ENCODE data around the gene C2orf76. TPM values are rescaled to one million over a fixed set of nuclear protein-coding genes. Genes with fewer than 3 reads are reported as not detected.
A peak's percentile ranks its signal among the peaks of the same experiment; 100 is the strongest.

Gene C2orf76
- total RNA-seq, 2 donors from 2014 or later, result 10.7 to 10.9 TPM

GRCh38 chr2:119354860-119355259, 11.8 kb downstream of the C2orf76 start:
- TF ChIP-seq, protein P1, sequence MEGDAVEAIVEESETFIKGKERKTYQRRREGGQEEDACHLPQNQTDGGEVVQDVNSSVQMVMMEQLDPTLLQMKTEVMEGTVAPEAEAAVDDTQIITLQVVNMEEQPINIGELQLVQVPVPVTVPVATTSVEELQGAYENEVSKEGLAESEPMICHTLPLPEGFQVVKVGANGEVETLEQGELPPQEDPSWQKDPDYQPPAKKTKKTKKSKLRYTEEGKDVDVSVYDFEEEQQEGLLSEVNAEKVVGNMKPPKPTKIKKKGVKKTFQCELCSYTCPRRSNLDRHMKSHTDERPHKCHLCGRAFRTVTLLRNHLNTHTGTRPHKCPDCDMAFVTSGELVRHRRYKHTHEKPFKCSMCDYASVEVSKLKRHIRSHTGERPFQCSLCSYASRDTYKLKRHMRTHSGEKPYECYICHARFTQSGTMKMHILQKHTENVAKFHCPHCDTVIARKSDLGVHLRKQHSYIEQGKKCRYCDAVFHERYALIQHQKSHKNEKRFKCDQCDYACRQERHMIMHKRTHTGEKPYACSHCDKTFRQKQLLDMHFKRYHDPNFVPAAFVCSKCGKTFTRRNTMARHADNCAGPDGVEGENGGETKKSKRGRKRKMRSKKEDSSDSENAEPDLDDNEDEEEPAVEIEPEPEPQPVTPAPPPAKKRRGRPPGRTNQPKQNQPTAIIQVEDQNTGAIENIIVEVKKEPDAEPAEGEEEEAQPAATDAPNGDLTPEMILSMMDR (conservative IDR thresholded peaks at IDR 0.05), result no peak
- Mint-ChIP-seq H3K27me3 (ENCODE audit: insufficient read depth) (no peaks in the 10 kb centered on the region), H3K27ac (no peak overlapping the region), H3K9me3 (peaks cover 4% of the 10 kb centered on the region), H3K36me3 (ENCODE audit: low read depth) (peaks cover 3% of the 10 kb centered on the region), H3K4me3 (no peak overlapping the region), H3K4me1 (peaks cover 9% of the 10 kb centered on the region)
- no peak overlapping the region for H3K9ac ChIP-seq (ENCODE audit: extremely low read depth, low read length, poor library complexity, severe bottlenecking)
- no peaks in the 10 kb centered on the region for H3K27me3 ChIP-seq (ENCODE audit: control insufficient read depth, insufficient read depth, low read length, poor library complexity, severe bottlenecking)
- no peaks in the 10 kb centered on the region for H3K4me1 ChIP-seq (ENCODE audit: control insufficient read depth, insufficient read depth, low read length)
- no peak for DNase-seq
- H3K36me3 ChIP-seq (ENCODE audit: control insufficient read depth, insufficient read depth, low read length), result no peaks in the 10 kb centered on the region
- WGBS, 2 experiments (ENCODE audit: insufficient coverage in 1 of 2, insufficient read length in 1 of 2), result 73 to 88% methylated on average over 1 of the region's 1 CpG
- H3K9me3 ChIP-seq (ENCODE audit: control insufficient read depth, low read length), result no peaks in the 10 kb centered on the region
- no peak overlapping the region for H3K4me3 ChIP-seq (ENCODE audit: low read length)
- no peak overlapping the region for H3K27ac ChIP-seq (ENCODE audit: low read depth, low read length)

- Mint-ChIP-seq H3K9me3 (peaks cover 4% of the 10 kb centered on the region), H3K4me1 (peaks cover 15% of the 10 kb centered on the region)
- H3K9ac ChIP-seq (ENCODE audit: extremely low read depth, low read length, poor library complexity, severe bottlenecking), result no peak overlapping the region
Observed at GRCh38 chr2:119352357-119352756, 14.3 kb downstream of the C2orf76 start.

GRCh38 chr2:119350311-119350998, 16.2 kb downstream of the C2orf76 start:
- peaks cover 4% of the 10 kb centered on the region for H3K9me3 ChIP-seq (ENCODE audit: control insufficient read depth, low read length)
- Mint-ChIP-seq H3K27ac (no peak overlapping the region), H3K4me3 (no peak overlapping the region), H3K36me3 (ENCODE audit: low read depth) (no peaks in the 10 kb centered on the region), H3K9me3 (peaks cover under 1% of the 10 kb centered on the region), H3K4me1 (peaks cover 15% of the 10 kb centered on the region), H3K27me3 (ENCODE audit: insufficient read depth) (no peaks in the 10 kb centered on the region)
- DNase-seq, result peak; percentile 72
- no peaks in the 10 kb centered on the region for H3K27me3 ChIP-seq (ENCODE audit: control insufficient read depth, insufficient read depth, low read length, poor library complexity, severe bottlenecking)
- no peak overlapping the region for H3K4me3 ChIP-seq (ENCODE audit: low read length)
- H3K9ac ChIP-seq (ENCODE audit: extremely low read depth, low read length, poor library complexity, severe bottlenecking), result no peak overlapping the region
- TF ChIP-seq, protein P1 (conservative IDR thresholded peaks at IDR 0.05), result peak; percentile 65
- H3K27ac ChIP-seq (ENCODE audit: low read depth, low read length), result no peak overlapping the region
- no peaks in the 10 kb centered on the region for H3K4me1 ChIP-seq (ENCODE audit: control insufficient read depth, insufficient read depth, low read length)
- WGBS, 2 experiments (ENCODE audit: insufficient coverage in 1 of 2, insufficient read length in 1 of 2), result 79 to 80% methylated on average over 1 to 4 of the region's 4 CpGs
- H3K36me3 ChIP-seq (ENCODE audit: control insufficient read depth, insufficient read depth, low read length), result no peaks in the 10 kb centered on the region

More at GRCh38 chr2:119352357-119352756, 14.3 kb downstream of the C2orf76 start:
- Histone ChIP-seq H3K9me3 (ENCODE audit: control insufficient read depth, low read length) (no peaks in the 10 kb centered on the region), H3K4me1 (ENCODE audit: control insufficient read depth, insufficient read depth, low read length) (no peaks in the 10 kb centered on the region), H3K27ac (ENCODE audit: low read depth, low read length) (no peak overlapping the region), H3K27me3 (ENCODE audit: control insufficient read depth, insufficient read depth, low read length, poor library complexity, severe bottlenecking) (no peaks in the 10 kb centered on the region), H3K4me3 (ENCODE audit: low read length) (no peak overlapping the region), H3K36me3 (ENCODE audit: control insufficient read depth, insufficient read depth, low read length) (no peaks in the 10 kb centered on the region)
- Mint-ChIP-seq H3K4me3 (no peak overlapping the region), H3K27ac (no peak overlapping the region), H3K27me3 (ENCODE audit: insufficient read depth) (no peaks in the 10 kb centered on the region), H3K36me3 (ENCODE audit: low read depth) (peaks cover 3% of the 10 kb centered on the region)
- TF ChIP-seq, protein P1 (conservative IDR thresholded peaks at IDR 0.05), result no peak
- peak; percentile 62 for DNase-seq
